Measurements from ENCODE around the gene CTDSPL2. TPM values are rescaled to one million over a fixed set of nuclear protein-coding genes. Genes with fewer than 3 reads are reported as not detected.

The CTDSPL2 gene
- total and polyA plus RNA-seq, 7 experiments from 2014 or later: 40.8 to 81.8 (median 68.6) TPM

GRCh38 chr15:44535523-44536301 is 108.3 kb downstream of the CTDSPL2 start:
- no peaks in the 10 kb centered on the region for H3K9me3 ChIP-seq (ENCODE audit: control insufficient read depth in 2 of 3, low read length in 3 of 3)
- H3K27me3 Mint-ChIP-seq: no peaks in the 10 kb centered on the region
- H3K27me3 ChIP-seq (ENCODE audit: control insufficient read depth in 2 of 2, insufficient read depth in 2 of 2, low read length in 2 of 2): no peaks in the 10 kb centered on the region
- peaks cover 0 to 11% (median 0%) of the 10 kb centered on the region in 3 experiments for H3K36me3 ChIP-seq (ENCODE audit: control insufficient read depth in 2 of 3, insufficient read depth in 3 of 3, low read length in 3 of 3)
- peaks cover 21 to 52% (median 39%) of the 10 kb centered on the region in 7 donors for H3K4me1 Mint-ChIP-seq
- H3K4me3 ChIP-seq (ENCODE audit: low read length): peak overlapping the region; percentile 96
- peaks cover 15 to 18% of the 10 kb centered on the region in 2 donors for H3K4me1 ChIP-seq (ENCODE audit: control insufficient read depth in 2 of 2, insufficient read depth in 2 of 2, low read length in 2 of 2)
- DNase-seq: peak in 8 of 9 donors; percentile 19 to 47 (median 31)
- peak overlapping the region; percentile 83 to 98 (median 94) for H3K4me3 Mint-ChIP-seq
- H3K27ac Mint-ChIP-seq: peak overlapping the region; percentile 87 to 96 (median 94)
- ChIA-PET POLR2A (interaction anchor here (1.8 kb wide), 1 partner anchor 24 kb away, joined by 11 read pairs; no protein-coding TSS in a partner anchor), CTCF (interaction anchor here (0.6 kb wide), 1 partner anchor 15 kb away, joined by 4 read pairs; no protein-coding TSS in a partner anchor)
- no peak for ATAC-seq
- peak overlapping the region; percentile 97 for H3K27ac ChIP-seq (ENCODE audit: low read depth, low read length)
- H3K36me3 Mint-ChIP-seq: peaks cover 3 to 21% (median 8%) of the 10 kb centered on the region in 5 donors
- no peaks in the 10 kb centered on the region for H3K9me3 Mint-ChIP-seq
- intact Hi-C loops (cut with micrococcal nuclease): loop anchor here (1.0 to 5.0 kb wide), 16 partner anchors 7 to 1428 kb away; partner anchors contain the start of genes B2M (in 1 of the 2), CTDSPL2 (in 1 of the 2), GOLM2 (in 1 of the 2) and PATL2 (in 1 of the 2)

- no peaks in the 10 kb centered on the region for H3K27me3 Mint-ChIP-seq
- peaks cover 3 to 22% (median 12%) of the 10 kb centered on the region in 5 donors for H3K36me3 Mint-ChIP-seq
- peak overlapping the region; percentile 96 for H3K4me3 ChIP-seq (ENCODE audit: low read length)
- peak overlapping the region; percentile 97 for H3K27ac ChIP-seq (ENCODE audit: low read depth, low read length)
- H3K9me3 ChIP-seq (ENCODE audit: control insufficient read depth in 2 of 3, low read length in 3 of 3): no peaks in the 10 kb centered on the region
- peak overlapping the region; percentile 83 to 98 (median 94) for H3K4me3 Mint-ChIP-seq
- no peaks in the 10 kb centered on the region for H3K9me3 Mint-ChIP-seq
- peaks cover 20 to 22% of the 10 kb centered on the region in 2 donors for H3K4me1 ChIP-seq (ENCODE audit: control insufficient read depth in 2 of 2, insufficient read depth in 2 of 2, low read length in 2 of 2)
- DNase-seq (peak in 1 of 9 donors; percentile 79), ATAC-seq (peak; percentile 74)
- no peaks in the 10 kb centered on the region for H3K27me3 ChIP-seq (ENCODE audit: control insufficient read depth in 2 of 2, insufficient read depth in 2 of 2, low read length in 2 of 2)
- peaks cover 0 to 17% (median 0%) of the 10 kb centered on the region in 3 experiments for H3K36me3 ChIP-seq (ENCODE audit: control insufficient read depth in 2 of 3, insufficient read depth in 3 of 3, low read length in 3 of 3)
- CTCF ChIA-PET: no interaction called here
- POLR2A ChIA-PET: interaction anchor here (0.7 to 3.1 kb wide), 12 partner anchors 9 to 664 kb away, joined by 3 to 23 read pairs (median 5); partner anchors contain the start of genes B2M, CTDSPL2, GOLM2 and PATL2
- peaks cover 27 to 55% (median 44%) of the 10 kb centered on the region in 7 donors for H3K4me1 Mint-ChIP-seq
- intact Hi-C loops (cut with micrococcal nuclease): loop anchor here (1.0 to 5.0 kb wide), 16 partner anchors 8 to 1429 kb away; partner anchors contain the start of genes B2M (in 1 of the 2), CTDSPL2 (in 1 of the 2), GOLM2 (in 1 of the 2) and PATL2 (in 1 of the 2)
- peak overlapping the region; percentile 87 to 96 (median 94) for H3K27ac Mint-ChIP-seq
Observed at GRCh38 chr15:44536302-44536961, 109.0 kb downstream of the CTDSPL2 start.

GRCh38 chr15:44536962-44537734 is 109.7 kb downstream of the CTDSPL2 start, which contains the start of gene EIF3J:
EIF3J (plus strand) TSS chr15:44537147; CDS start chr15:44537195, 48 bp downstream.
- Mint-ChIP-seq H3K36me3 (peaks cover 3 to 22% (median 12%) of the 10 kb centered on the region in 5 donors), H3K27me3 (no peaks in the 10 kb centered on the region), H3K4me3 (peak within 1 kb of the TSS; percentile 83 to 98 (median 94)), H3K4me1 (peaks cover 35 to 60% (median 51%) of the 10 kb centered on the region in 7 donors), H3K27ac (peak within 1 kb of the TSS; percentile 87 to 98 (median 95)), H3K9me3 (no peaks in the 10 kb centered on the region)
- DNase-seq (peak; percentile 92 to 96 (median 95)), ATAC-seq (peak; percentile 95)
- Histone ChIP-seq H3K27ac (ENCODE audit: low read depth, low read length) (peak within 1 kb of the TSS; percentile 97), H3K4me3 (ENCODE audit: low read length) (peak within 1 kb of the TSS; percentile 96), H3K4me1 (ENCODE audit: control insufficient read depth in 2 of 2, insufficient read depth in 2 of 2, low read length in 2 of 2) (peaks cover 27 to 29% of the 10 kb centered on the region in 2 donors), H3K27me3 (ENCODE audit: control insufficient read depth in 2 of 2, insufficient read depth in 2 of 2, low read length in 2 of 2) (no peaks in the 10 kb centered on the region), H3K36me3 (ENCODE audit: control insufficient read depth in 2 of 3, insufficient read depth in 3 of 3, low read length in 3 of 3) (peaks cover 0 to 17% (median 0%) of the 10 kb centered on the region in 3 experiments), H3K9me3 (ENCODE audit: control insufficient read depth in 2 of 3, low read length in 3 of 3) (no peaks in the 10 kb centered on the region)
- ChIA-PET CTCF (interaction anchor here (0.9 to 1.2 kb wide), 2 partner anchors 9 to 51 kb away, joined by 3 read pairs; no protein-coding TSS in a partner anchor), POLR2A (interaction anchor here (0.7 to 3.1 kb wide), 12 partner anchors 8 to 664 kb away, joined by 3 to 23 read pairs (median 4); partner anchors contain the start of genes B2M, CTDSPL2, GOLM2 and PATL2)
- intact Hi-C loops (cut with micrococcal nuclease): loop anchor here (1.0 to 5.0 kb wide), 18 partner anchors 9 to 1430 kb away; partner anchors contain the start of genes CTDSPL2 (in 2 of the 2), GOLM2 (in 2 of the 2), B2M (in 1 of the 2) and PATL2 (in 1 of the 2)

GRCh38 chr15:44537735-44538240 is 110.4 kb downstream of the CTDSPL2 start:
- Histone ChIP-seq H3K27ac (ENCODE audit: low read depth, low read length) (peak overlapping the region; percentile 97), H3K4me1 (ENCODE audit: control insufficient read depth in 2 of 2, insufficient read depth in 2 of 2, low read length in 2 of 2) (peaks cover 30 to 36% of the 10 kb centered on the region in 2 donors), H3K27me3 (ENCODE audit: control insufficient read depth in 2 of 2, insufficient read depth in 2 of 2, low read length in 2 of 2) (no peaks in the 10 kb centered on the region), H3K4me3 (ENCODE audit: low read length) (peak overlapping the region; percentile 65), H3K9me3 (ENCODE audit: control insufficient read depth in 2 of 3, low read length in 3 of 3) (no peaks in the 10 kb centered on the region), H3K36me3 (ENCODE audit: control insufficient read depth in 2 of 3, insufficient read depth in 3 of 3, low read length in 3 of 3) (peaks cover 0 to 17% (median 0%) of the 10 kb centered on the region in 3 experiments)
- H3K9me3 Mint-ChIP-seq: no peaks in the 10 kb centered on the region
- peak overlapping the region; percentile 83 to 98 (median 92) for H3K4me3 Mint-ChIP-seq
- CTCF ChIA-PET: interaction anchor here (0.9 to 1.2 kb wide), 2 partner anchors 8 to 51 kb away, joined by 3 read pairs; no protein-coding TSS in a partner anchor
- H3K27ac Mint-ChIP-seq: peak overlapping the region; percentile 87 to 98 (median 93)
- ATAC-seq (no peak), DNase-seq (peak in 6 of 9 donors; percentile 8 to 33 (median 12))
- no peaks in the 10 kb centered on the region for H3K27me3 Mint-ChIP-seq
- POLR2A ChIA-PET: interaction anchor here (0.6 to 3.1 kb wide), 11 partner anchors 9 to 762 kb away, joined by 3 to 23 read pairs (median 3); partner anchors contain the start of genes B2M and PATL2
- intact Hi-C loops (cut with micrococcal nuclease): loop anchor here (1.0 to 5.0 kb wide), 17 partner anchors 9 to 1430 kb away; partner anchors contain the start of genes B2M (in 1 of the 2), CTDSPL2 (in 1 of the 2), GOLM2 (in 1 of the 2) and PATL2 (in 1 of the 2)
- H3K36me3 Mint-ChIP-seq: peaks cover 3 to 24% (median 12%) of the 10 kb centered on the region in 5 donors
- peaks cover 40 to 67% (median 57%) of the 10 kb centered on the region in 7 donors for H3K4me1 Mint-ChIP-seq

- intact Hi-C loops (cut with micrococcal nuclease): no loop called here
- Histone ChIP-seq H3K36me3 (ENCODE audit: control insufficient read depth in 2 of 3, insufficient read depth in 3 of 3, low read length in 3 of 3) (peaks cover 0 to 15% (median 0%) of the 10 kb centered on the region in 3 experiments), H3K27ac (ENCODE audit: low read depth, low read length) (no peak overlapping the region), H3K27me3 (ENCODE audit: control insufficient read depth in 2 of 2, insufficient read depth in 2 of 2, low read length in 2 of 2) (no peaks in the 10 kb centered on the region), H3K9me3 (ENCODE audit: control insufficient read depth in 2 of 3, low read length in 3 of 3) (no peaks in the 10 kb centered on the region), H3K4me1 (ENCODE audit: control insufficient read depth in 2 of 2, insufficient read depth in 2 of 2, low read length in 2 of 2) (peaks cover 33 to 37% of the 10 kb centered on the region in 2 donors), H3K4me3 (ENCODE audit: low read length) (no peak overlapping the region)
- Mint-ChIP-seq H3K27ac (peak overlapping the region in 5 of 9 donors; percentile 20 to 66 (median 53)), H3K4me3 (peak overlapping the region in 9 of 10 donors; percentile 5 to 60 (median 23)), H3K36me3 (peaks cover 3 to 27% (median 9%) of the 10 kb centered on the region in 5 donors), H3K4me1 (peaks cover 47 to 72% (median 61%) of the 10 kb centered on the region in 7 donors), H3K9me3 (no peaks in the 10 kb centered on the region), H3K27me3 (no peaks in the 10 kb centered on the region)
- CTCF ChIA-PET: no interaction called here
- DNase-seq (no peak), ATAC-seq (no peak)
- POLR2A ChIA-PET: interaction anchor here (0.7 to 1.0 kb wide), 2 partner anchors 8 to 14 kb away, joined by 3 to 4 read pairs; no protein-coding TSS in a partner anchor
Observed at GRCh38 chr15:44541282-44541958, 114.0 kb downstream of the CTDSPL2 start.

All from naive thymus-derived CD4-positive, alpha-beta T cell (primary cell).